Stimulated activated naive CD4-positive, alpha-beta T cell (primary cell): ENCODE results near the gene F13A1.

ENCODE experiments used
- DNase-seq, 6 experiments: peaks; one replicate each; lab custom pipeline; 2025; lab: John Stamatoyannopoulos, UW

F13A1 gene

DNA sequence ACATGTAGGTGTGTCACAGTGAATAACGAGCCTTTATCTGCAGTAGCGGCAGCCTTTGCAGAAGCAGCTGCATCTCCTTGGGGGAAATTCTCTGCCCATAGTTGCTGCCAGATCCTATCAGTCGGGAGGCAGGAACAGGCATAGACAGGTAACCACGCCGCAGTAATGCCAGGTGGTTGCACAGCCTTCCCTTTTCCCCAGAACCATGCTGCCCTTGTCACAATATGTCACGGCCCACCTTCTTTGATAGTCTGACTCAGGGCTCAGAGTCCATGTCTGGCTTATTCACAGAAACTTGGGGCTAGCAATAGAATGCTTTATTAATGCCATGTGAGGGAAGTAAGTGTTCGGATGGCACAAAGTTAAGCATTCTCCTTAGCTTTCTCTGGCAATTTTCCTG is 76.6 kb downstream of the F13A1 start:
- no peak for DNase-seq

DNA sequence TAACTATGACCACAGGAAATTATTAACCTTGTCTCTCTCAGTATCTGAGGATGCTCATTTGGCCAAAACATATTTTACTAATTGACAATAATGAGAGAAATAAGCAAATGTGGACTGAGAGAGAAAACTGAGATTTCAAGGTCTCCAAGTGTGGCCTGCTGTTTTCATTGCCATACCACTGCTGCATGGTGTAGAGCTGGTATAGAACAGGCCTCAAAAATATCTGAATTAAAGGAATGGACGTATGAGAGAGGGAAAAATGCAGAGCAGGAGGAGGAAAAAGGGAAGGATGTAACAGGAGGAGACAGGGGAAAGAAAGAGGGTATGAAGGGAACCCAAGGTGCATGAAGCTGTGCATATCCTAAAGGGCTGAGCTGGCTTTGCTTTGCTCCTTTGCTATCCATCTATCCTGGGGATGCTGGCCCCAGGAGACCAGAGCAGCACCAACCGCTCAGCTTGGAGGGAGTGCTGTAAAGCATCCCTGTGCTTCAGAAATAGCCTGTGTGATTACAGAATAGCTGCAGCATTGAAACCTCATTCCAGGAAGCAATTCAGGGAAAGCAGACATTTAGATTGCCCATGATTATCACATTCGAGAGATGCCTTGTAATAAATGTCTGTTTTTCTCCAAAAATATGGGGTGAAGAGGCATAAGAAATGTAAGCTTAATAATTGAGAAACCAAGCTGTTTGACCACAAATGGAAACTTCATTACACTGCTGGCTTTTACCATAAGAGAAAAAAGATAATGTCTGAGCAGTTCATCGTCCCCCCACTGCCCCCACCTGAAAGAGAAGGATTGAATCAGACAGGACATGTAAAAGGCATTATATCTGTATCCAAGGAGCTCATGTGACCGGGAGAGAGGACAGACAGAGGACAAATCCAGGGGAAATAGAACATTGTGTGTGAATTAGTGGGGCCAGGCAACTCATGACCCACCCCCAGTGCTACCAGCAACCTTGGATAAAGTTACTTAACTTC is 80.6 kb downstream of the F13A1 start:
- DNase-seq = no peak

GRCh38 chr6:6236730-6237469 is 83.6 kb downstream of the F13A1 start:
- no peak for DNase-seq

GRCh38 chr6:6235786-6236185 is 84.7 kb downstream of the F13A1 start:
- no peak for DNase-seq

- DNase-seq = no peak
These were observed 85.5 kb downstream of the F13A1 start for GRCh38 chr6:6234963-6235362.

- no peak for DNase-seq
These were observed 90.2 kb downstream of the F13A1 start for GRCh38 chr6:6230286-6230685.

DNA sequence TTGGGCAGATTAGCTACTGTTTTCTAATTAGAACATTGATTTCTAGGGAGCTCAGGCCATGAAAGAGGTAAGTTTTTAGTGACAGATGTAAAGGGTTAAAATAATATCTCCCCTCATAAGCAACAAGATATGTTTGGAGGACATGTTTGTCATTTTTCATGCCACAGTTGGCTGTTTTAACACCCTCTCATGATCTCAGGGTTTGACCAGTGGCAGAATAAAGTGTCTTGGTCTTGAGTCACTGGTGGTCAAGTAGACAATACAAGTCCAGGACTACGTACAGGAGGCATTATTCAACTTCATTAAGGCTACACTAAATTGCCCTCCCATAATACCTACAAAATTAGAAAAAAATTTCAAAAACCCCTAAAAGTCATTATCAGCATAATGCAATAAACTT is 92.6 kb downstream of the F13A1 start:
- no peak for DNase-seq

- DNase-seq = no peak
These were observed 94.5 kb downstream of the F13A1 start for GRCh38 chr6:6225885-6226529.

- no peak for DNase-seq
These were observed 95.5 kb downstream of the F13A1 start for GRCh38 chr6:6224933-6225486.

DNA sequence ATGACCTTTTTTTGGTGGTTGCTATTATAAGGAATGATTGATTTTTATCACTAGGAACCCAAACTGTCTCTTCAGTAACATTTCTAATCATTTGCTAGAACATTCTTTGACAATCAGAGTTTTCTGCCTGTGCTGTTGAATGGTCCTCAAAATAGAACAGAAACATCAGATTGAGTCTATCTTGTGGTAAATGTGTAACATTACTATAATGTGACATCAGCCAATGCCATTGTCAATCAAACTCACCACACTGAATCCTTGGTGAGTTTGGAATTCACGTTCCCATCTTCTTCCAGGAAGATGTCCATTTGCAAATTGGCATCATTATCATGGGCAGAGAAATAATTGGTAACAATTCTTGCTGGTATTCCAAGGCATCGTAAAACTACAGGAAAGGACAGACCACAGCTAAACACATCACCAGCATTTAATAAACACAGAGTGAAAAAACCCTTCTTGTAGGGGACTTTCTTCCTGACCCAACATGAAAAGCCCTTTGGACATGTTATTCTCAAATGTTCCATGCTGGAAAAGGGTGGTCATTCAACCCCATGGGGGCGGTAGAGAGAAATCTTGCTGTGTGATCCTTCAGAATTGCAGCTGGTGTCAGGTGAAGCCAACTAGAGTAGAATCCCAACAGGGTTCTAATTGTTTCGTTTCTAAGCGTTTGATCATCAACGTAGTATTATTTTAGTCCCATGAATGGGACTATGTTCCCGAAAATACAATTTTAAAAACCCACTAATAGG is 98.5 kb downstream of the F13A1 start:
- DNase-seq = no peak

DNA sequence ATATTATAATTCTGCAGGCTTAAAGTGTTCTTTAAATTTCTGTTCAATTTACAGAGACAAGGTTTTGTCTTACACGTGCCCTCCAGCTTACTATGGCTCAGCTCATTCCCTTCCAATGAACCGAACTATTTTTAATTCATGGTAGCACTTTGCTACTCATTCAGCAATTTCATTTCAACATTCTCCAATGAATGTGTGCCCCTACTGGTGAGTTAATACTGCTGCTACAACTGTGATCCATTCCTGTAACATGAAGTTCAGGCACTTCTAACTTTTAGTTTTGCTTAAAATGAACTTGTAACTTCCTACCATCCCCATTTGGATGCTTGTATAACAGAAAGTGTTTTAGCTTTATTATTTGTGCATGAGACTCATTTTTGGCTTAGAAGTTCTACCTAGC is 99.7 kb downstream of the F13A1 start:
- no peak for DNase-seq

DNA sequence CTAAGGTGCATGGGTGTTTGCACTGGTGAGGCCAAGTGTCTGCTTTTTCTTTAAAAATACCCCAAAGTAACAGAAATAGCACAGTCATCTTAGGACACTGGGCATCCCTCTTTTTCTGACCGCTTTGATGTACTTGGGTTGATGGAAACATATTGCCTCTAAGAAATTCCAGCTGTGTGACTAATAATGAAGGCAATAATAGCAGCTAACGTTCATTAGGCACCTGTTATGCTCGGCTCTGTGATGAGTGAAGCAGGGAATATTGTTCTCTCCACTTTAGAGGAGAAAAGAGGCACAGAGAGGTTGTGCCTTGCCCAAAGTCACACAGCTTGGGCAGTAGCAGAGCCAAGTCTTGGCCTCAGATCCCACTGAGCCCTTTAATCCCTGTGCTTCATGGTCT is 100.7 kb downstream of the F13A1 start:
- DNase-seq = no peak

- DNase-seq = no peak
These were observed 101.7 kb downstream of the F13A1 start for GRCh38 chr6:6218759-6219085.

GRCh38 chr6:6217855-6218758 is 102.4 kb downstream of the F13A1 start:
- no peak for DNase-seq

DNA sequence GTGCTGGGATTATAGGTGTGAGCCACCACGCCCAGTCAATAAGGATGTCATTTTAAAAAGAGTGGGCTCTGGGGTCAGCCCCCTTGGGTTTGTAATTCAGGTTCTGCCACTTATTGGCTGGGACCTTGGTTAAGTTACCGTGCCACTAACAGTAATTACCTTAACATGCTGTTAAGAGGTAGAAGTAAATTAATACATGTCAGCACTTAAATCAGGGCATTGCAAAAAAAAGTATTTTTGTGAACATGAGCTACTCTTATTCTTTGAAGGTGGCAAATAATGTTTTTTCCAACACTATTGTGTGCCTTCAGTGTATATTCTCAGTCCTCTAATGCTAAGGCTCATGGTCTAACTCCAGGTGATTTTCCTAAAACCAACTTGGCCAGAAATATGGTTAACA is 109.5 kb downstream of the F13A1 start:
- DNase-seq = no peak

GRCh38 chr6:6202886-6203285 is 117.6 kb downstream of the F13A1 start:
- no peak for DNase-seq

DNA sequence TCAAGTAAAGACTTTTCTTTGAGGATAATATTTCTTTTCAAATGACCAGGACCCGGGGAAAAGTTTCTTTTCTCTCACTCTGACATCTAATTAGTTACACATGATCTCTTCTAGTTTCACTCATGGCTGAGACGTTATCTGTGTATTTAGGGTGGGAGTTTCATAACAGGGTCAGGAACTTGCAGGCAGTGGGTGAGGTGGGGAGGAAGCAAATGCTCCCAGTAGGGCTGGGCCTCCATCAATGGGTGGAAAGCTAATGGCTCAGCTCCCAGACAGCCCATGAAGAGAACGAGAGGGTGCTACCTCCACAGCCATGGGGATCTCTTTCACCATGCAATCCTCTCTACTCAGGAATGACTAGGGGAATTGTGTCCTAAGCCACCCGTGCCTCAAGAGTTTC is 119.3 kb downstream of the F13A1 start:
- no peak for DNase-seq

GRCh38 chr6:6199678-6200077 is 120.8 kb downstream of the F13A1 start:
- no peak for DNase-seq

GRCh38 chr6:6196762-6197161 is 123.7 kb downstream of the F13A1 start:
- DNase-seq = no peak

- no peak for DNase-seq
These were observed 125.4 kb downstream of the F13A1 start for GRCh38 chr6:6195080-6195479.
